K562 (cell line): ENCODE data around the gene ACOD1. TPM values are rescaled to one million over a fixed set of nuclear protein-coding genes. Genes with fewer than 3 reads are reported as not detected.

Experiments used
- ATAC-seq: fragments of 200-7000 bp; cut with Tn5 transposase; 3 replicates; pipeline ENCODE4 v1.9.1; 2020; ENCODE audit warnings: moderate library complexity
- BruUV-seq: library from RNA; stranded (reverse); fragments of 400-500 nt; replicated peaks from 2 replicates; lab custom pipeline; 2021; lab: Mats Ljungman, UMichigan
- CTCF ChIA-PET: fragments of 300-600 bp; formaldehyde crosslinking; extraction: SDS; loops from one replicate; lab custom pipeline; 2021; ENCODE audit warnings: low intra/inter-chr PET ratio; lab: Yijun Ruan, JAX
- POLR2A ChIA-PET: fragments of 300-600, 350-650 bp; sonication (Branson Sonifier 250); formaldehyde crosslinking; extraction: SDS; loops from one replicate; lab custom pipeline; 2021; ENCODE audit warnings: antibody characterized with exemption, inconsistent platforms; lab: Yijun Ruan, JAX
- DNase-seq, 4 experiments: peaks; one replicate each; pipeline versions ENCODE4 v3.0.0 to v3.0.0-alpha.2; 2011 to 2018; ENCODE audit warnings: low spot score in 3 of 4, mixed read lengths in 3 of 4; ENCODE audit errors: extremely low read depth in 1 of 4
- FAIRE-seq: peaks from 2 replicates; lab custom pipeline; 2011; peaks lifted over from hg19 to GRCh38; lab: Jason Lieb, UNC
- H2AFZ ChIP-seq: 2 replicates; pipeline ENCODE4 v1.6.0; 2011; ENCODE audit warnings: low read depth, low read length, control low read depth, inconsistent platforms
- H3K27ac ChIP-seq: fragments of 200-600 bp; 3 replicates; pipeline ENCODE4 v1.8.0; 2011; ENCODE audit warnings: low read depth, mild to moderate bottlenecking, control low read depth, inconsistent platforms, low read length, moderate library complexity, mixed read lengths; ENCODE audit errors: extremely low read depth
- H3K27me3 ChIP-seq, 2 experiments: fragments of 300-600 bp in 1 of 2; 2 replicates in 1 of 2; 3 replicates in 1 of 2; pipeline versions ENCODE4 v1.6.0 to v1.8.0; 2011; ENCODE audit warnings: inconsistent platforms in 2 of 2, low read length in 2 of 2, mild to moderate bottlenecking in 1 of 2, mixed read lengths in 1 of 2, moderate library complexity in 1 of 2; ENCODE audit not compliant: control insufficient read depth in 2 of 2, insufficient read depth in 2 of 2
- H3K36me3 ChIP-seq: fragments of 300-600 bp; 3 replicates; pipeline ENCODE4 v1.8.0; 2011; ENCODE audit warnings: mild to moderate bottlenecking, low read length, inconsistent platforms; ENCODE audit not compliant: control insufficient read depth, insufficient read depth
- H3K4me1 ChIP-seq, 2 experiments: fragments of 200-600 bp in 1 of 2; replicated peaks in 1 of 2; 2 replicates in 1 of 2; 3 replicates in 1 of 2; pipeline versions ENCODE4 v1.5.1 to v1.8.0; 2011; ENCODE audit warnings: inconsistent platforms in 2 of 2, low read length in 2 of 2, mild to moderate bottlenecking in 1 of 2, mixed read lengths in 1 of 2, moderate library complexity in 1 of 2; ENCODE audit not compliant: control insufficient read depth in 2 of 2, insufficient read depth in 2 of 2
- H3K4me2 ChIP-seq: 2 replicates; pipeline ENCODE4 v1.6.1; 2011; ENCODE audit warnings: low read length, control low read depth, inconsistent platforms, mixed read lengths; ENCODE audit not compliant: insufficient read depth
- H3K4me3 ChIP-seq: fragments of 200-600 bp; sonication (generic), shearing (Covaris generic); 2 replicates; pipeline ENCODE4 v1.5.1; 2016; ENCODE audit warnings: control low read depth, inconsistent platforms
- H3K79me2 ChIP-seq: fragments of 200-600 bp; 3 replicates; pipeline ENCODE4 v1.8.0; 2011; ENCODE audit warnings: low read length, inconsistent platforms; ENCODE audit not compliant: control insufficient read depth, insufficient read depth
- H3K9ac ChIP-seq, 2 experiments: 2 replicates each; pipeline versions ENCODE4 v1.6.0 to v1.6.1; 2011; ENCODE audit warnings: low read depth in 2 of 2, low read length in 2 of 2, control low read depth in 1 of 2, inconsistent platforms in 1 of 2, mild to moderate bottlenecking in 1 of 2, mixed read lengths in 1 of 2; ENCODE audit not compliant: insufficient read depth in 1 of 2
- H3K9me1 ChIP-seq: one replicate; pipeline ENCODE4 v1.6.0; 2011; ENCODE audit warnings: inconsistent platforms, mild to moderate bottlenecking, low read length, moderate library complexity; ENCODE audit not compliant: control insufficient read depth, insufficient read depth
- H3K9me3 ChIP-seq: replicated peaks from 2 replicates; pipeline ENCODE4 v1.5.1; 2011; ENCODE audit warnings: low read depth, low read length, inconsistent platforms; ENCODE audit not compliant: control insufficient read depth, insufficient read depth
- H4K20me1 ChIP-seq: replicated peaks from 2 replicates; pipeline ENCODE4 v1.6.1; 2011; ENCODE audit warnings: low read length, inconsistent platforms, mixed read lengths; ENCODE audit not compliant: control insufficient read depth, insufficient read depth
- KAT8 ChIP-seq: fragments of 450-650 bp; IDR thresholded peaks from 2 replicates; pipeline ENCODE4 v1.6.1; 2016; ENCODE audit warnings: low read depth, mild to moderate bottlenecking
- MEF2D ChIP-seq: conservative IDR thresholded peaks from 2 replicates; pipeline ENCODE4 v1.6.1; 2016; ENCODE audit warnings: low read depth, missing genetic modification characterization, missing compliant biosample characterization
- NEUROD1 ChIP-seq: fragments of 150-350 bp; IDR thresholded peaks from 2 replicates; pipeline ENCODE4 v1.6.1; 2014; ENCODE audit warnings: borderline replicate concordance, low read length, low read depth; ENCODE audit not compliant: partially characterized antibody
- NR4A1 ChIP-seq, 2 experiments: fragments of 250-450 bp in 1 of 2; fragments of 450-650 bp in 1 of 2; sonication (Bioruptor Pico) in 1 of 2; IDR thresholded peaks; 2 replicates each; pipeline versions ENCODE4 v1.4.0 to v1.6.1; 2016 to 2020; ENCODE audit warnings: mild to moderate bottlenecking in 2 of 2, missing compliant biosample characterization in 1 of 2, missing genetic modification characterization in 1 of 2, moderate library complexity in 1 of 2
- NUFIP1 ChIP-seq: fragments of 450-650 bp; IDR thresholded peaks from 2 replicates; pipeline ENCODE4 v1.6.1; 2018; ENCODE audit not compliant: partially characterized antibody
- PHB ChIP-seq: fragments of 250-450 bp; sonication (Bioruptor Pico); IDR thresholded peaks from 2 replicates; pipeline ENCODE4 v1.5.0; 2021
- PTRF ChIP-seq: fragments of 450-650 bp; IDR thresholded peaks from 2 replicates; pipeline ENCODE4 v1.6.1; 2016; ENCODE audit warnings: mild to moderate bottlenecking, missing genetic modification characterization, missing compliant biosample characterization
- RBM22 ChIP-seq: fragments of 200-400 bp; formaldehyde crosslinking; IDR thresholded peaks from 2 replicates; pipeline ENCODE4 v1.6.1; 2018; ENCODE audit warnings: low read length, low read depth; ENCODE audit not compliant: poor library complexity, severe bottlenecking
- SAP30 ChIP-seq: fragments of 200-600 bp; sonication (generic); IDR thresholded peaks from 2 replicates; pipeline ENCODE4 v1.6.1; 2012; ENCODE audit warnings: borderline replicate concordance, low read depth, mild to moderate bottlenecking, moderate library complexity, low read length, control low read depth, inconsistent platforms; ENCODE audit not compliant: insufficient read depth, poor library complexity, severe bottlenecking
- ZFP1 ChIP-seq: fragments of 450-650 bp; formaldehyde crosslinking; IDR thresholded peaks from 2 replicates; pipeline ENCODE4 v1.4.0; 2020; ENCODE audit warnings: mild to moderate bottlenecking, mixed read lengths
- ZNF444 ChIP-seq: fragments of 250-450 bp; sonication (Bioruptor Pico); IDR thresholded peaks from 2 replicates; pipeline ENCODE4 v1.4.0; 2020; ENCODE audit warnings: mild to moderate bottlenecking, moderate library complexity
- WGBS: fragments of 100-300 bp; shearing (Covaris generic); methylation state at CpG from one replicate; pipeline ENCODE4 v1.1.6; 2016; ENCODE audit warnings: low coverage, mixed read lengths; ENCODE audit not compliant: insufficient coverage; ENCODE audit errors: missing lambda C conversion rate; 5-methylcytosine and 5-hydroxymethylcytosine counted together
- in situ Hi-C: fragments of 300-500 bp; cut with MboI; formaldehyde crosslinking; loops from 4 replicates; pipeline ENCODE4 v1.15.0; 2018; ENCODE audit warnings: inconsistent platforms, mixed read lengths
- intact Hi-C: fragments of 100-400 bp; cut with micrococcal nuclease; formaldehyde crosslinking; loops from 2 replicates; pipeline ENCODE4 v1.14.2; 2022
- polyA plus RNA-seq, 8 experiments: library from polyadenylated mRNA; depleted of rRNA in 4 of 8; stranded (reverse) in 5 of 8; unstranded in 3 of 8; fragments of >200 nt; fragmentation: Nextera tagmentation in 2 of 8; fragmentation: Illumina TruSeq in 1 of 8; extraction: Ambion mirVana in 2 of 8; extraction: Trizol in 1 of 8; gene quantifications; 2 replicates each; pipeline versions ENCODE4 v1.2.1 to v1.2.3, GENCODE V29; 2011 to 2014; ENCODE audit warnings: inconsistent platforms in 1 of 8, missing spikeins in 1 of 8
- total RNA-seq, 7 experiments: library from RNA; depleted of rRNA in 6 of 7; stranded (reverse); fragments of >200 nt in 6 of 7; fragmentation: Illumina TruSeq in 2 of 7; extraction: Trizol in 2 of 7; gene quantifications; 2 replicates each; pipeline versions ENCODE4 v1.2.1 to v1.2.3, GENCODE V29; 2011 to 2021; ENCODE audit warnings: low replicate concordance in 1 of 7
- TF ChIP-seq, protein P1 (sequence below): sonication (generic); formaldehyde crosslinking; IDR thresholded peaks from 2 replicates; pipeline ENCODE4 v1.8.1; 2023; ENCODE audit warnings: mild to moderate bottlenecking, missing genetic modification reagents
- TF ChIP-seq, protein P2 (sequence below): sonication (generic); formaldehyde crosslinking; IDR thresholded peaks from 2 replicates; pipeline ENCODE4 v1.8.0; 2022; ENCODE audit warnings: mild to moderate bottlenecking, missing genetic modification reagents

ACOD1 gene
- total and polyA plus RNA-seq, 9 of the 15 experiments (the other 6 are each of a cell fraction or from before 2014, with no cell fraction given) = not detected

DNA sequence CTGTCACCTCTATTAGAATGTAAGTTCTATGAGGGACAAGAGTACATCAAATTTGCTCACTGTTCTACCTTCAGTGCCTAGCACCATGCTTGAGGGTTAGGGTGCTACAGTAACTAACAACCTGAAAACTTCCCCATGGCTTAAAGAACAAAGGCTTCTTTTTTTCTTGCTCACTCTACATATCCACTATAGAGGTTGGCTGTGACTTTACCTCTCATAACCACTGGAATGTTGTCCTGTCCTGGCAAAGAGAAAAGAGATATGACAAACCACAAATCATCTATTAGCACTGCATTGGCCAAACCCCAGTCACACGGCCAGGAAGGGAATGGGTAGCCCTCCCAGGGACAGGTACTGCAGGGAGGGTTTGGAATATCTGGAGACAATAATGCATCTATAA, 23.2 kb upstream of the ACOD1 start:
- Histone ChIP-seq H2AFZ (no peak overlapping the region), H3K27me3 (no peaks in the 10 kb centered on the region), H3K9me1 (no peaks in the 10 kb centered on the region), H3K4me3 (no peak overlapping the region), H3K9me3 (no peaks in the 10 kb centered on the region), H3K27ac (no peak overlapping the region), H3K9ac (no peak overlapping the region), H3K4me2 (no peak overlapping the region), H4K20me1 (no peaks in the 10 kb centered on the region), H3K4me1 (no peaks in the 10 kb centered on the region), H3K79me2 (no peaks in the 10 kb centered on the region), H3K36me3 (no peaks in the 10 kb centered on the region)
- in situ Hi-C loops = no loop called here
- ChIA-PET CTCF (no interaction called here), POLR2A (no interaction called here)
- intact Hi-C loops = no loop called here
- no peak for FAIRE-seq
- no peak for ATAC-seq
- DNase-seq = no peak
- WGBS = 0% methylated on average over 1 of the region's 1 CpG
- BruUV-seq = no TSS peak
- TF ChIP-seq KAT8 = no peak
- TF ChIP-seq MEF2D (tag) = no peak

DNA sequence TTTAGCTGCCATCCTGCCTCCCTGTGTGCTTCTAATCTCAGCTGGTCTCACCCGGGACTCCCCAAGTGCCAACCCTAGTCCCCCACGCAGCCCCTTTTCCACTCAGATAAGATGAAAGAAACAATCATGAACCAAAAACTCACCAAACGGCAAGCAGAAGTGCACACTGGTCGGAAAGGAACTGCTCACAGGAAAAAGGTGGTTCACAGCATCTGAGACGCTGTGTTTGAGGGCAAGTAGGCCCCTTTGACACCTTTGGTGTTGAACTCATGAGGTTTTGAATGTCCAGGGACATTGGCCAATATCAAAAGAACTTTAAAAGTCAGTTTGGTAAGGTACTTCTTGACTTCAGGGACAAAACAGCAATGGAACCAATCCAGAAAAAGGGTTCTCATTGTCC, 20.4 kb upstream of the ACOD1 start:
- no peak for FAIRE-seq

More for the DNA sequence above, 20.4 kb upstream of the ACOD1 start:
- no peak overlapping the region for H3K4me2 ChIP-seq
- no peaks in the 10 kb centered on the region for H3K9me3 ChIP-seq
- H3K9ac ChIP-seq = no peak overlapping the region
- no peaks in the 10 kb centered on the region for H3K36me3 ChIP-seq
- POLR2A ChIA-PET = no interaction called here
- no peak overlapping the region; the same call in 1 of the 2 replicates for H2AFZ ChIP-seq
- WGBS = 15% methylated on average over 5 of the region's 5 CpGs
- no peak overlapping the region for H3K27ac ChIP-seq
- no peaks in the 10 kb centered on the region for H3K4me1 ChIP-seq
- no peaks in the 10 kb centered on the region for H3K79me2 ChIP-seq
- ATAC-seq (no peak), DNase-seq (no peak)
- CTCF ChIA-PET = no interaction called here
- TF ChIP-seq, protein P1, sequence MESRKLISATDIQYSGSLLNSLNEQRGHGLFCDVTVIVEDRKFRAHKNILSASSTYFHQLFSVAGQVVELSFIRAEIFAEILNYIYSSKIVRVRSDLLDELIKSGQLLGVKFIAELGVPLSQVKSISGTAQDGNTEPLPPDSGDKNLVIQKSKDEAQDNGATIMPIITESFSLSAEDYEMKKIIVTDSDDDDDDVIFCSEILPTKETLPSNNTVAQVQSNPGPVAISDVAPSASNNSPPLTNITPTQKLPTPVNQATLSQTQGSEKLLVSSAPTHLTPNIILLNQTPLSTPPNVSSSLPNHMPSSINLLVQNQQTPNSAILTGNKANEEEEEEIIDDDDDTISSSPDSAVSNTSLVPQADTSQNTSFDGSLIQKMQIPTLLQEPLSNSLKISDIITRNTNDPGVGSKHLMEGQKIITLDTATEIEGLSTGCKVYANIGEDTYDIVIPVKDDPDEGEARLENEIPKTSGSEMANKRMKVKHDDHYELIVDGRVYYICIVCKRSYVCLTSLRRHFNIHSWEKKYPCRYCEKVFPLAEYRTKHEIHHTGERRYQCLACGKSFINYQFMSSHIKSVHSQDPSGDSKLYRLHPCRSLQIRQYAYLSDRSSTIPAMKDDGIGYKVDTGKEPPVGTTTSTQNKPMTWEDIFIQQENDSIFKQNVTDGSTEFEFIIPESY (CRISPR knock-in tag) = no peak
- TF ChIP-seq NUFIP1 (no peak), NR4A1 (CRISPR knock-in tag; IDR thresholded peaks at IDR 0.05) (no peak), NR4A1 (tag; IDR thresholded peaks at IDR 0.05) (no peak), RBM22 (no peak), PHB (CRISPR knock-in tag) (no peak), ZNF444 (no peak), NEUROD1 (no peak), ZFP1 (CRISPR knock-in tag) (no peak), SAP30 (no peak), PTRF (tag) (no peak)
- TF ChIP-seq, protein P2, sequence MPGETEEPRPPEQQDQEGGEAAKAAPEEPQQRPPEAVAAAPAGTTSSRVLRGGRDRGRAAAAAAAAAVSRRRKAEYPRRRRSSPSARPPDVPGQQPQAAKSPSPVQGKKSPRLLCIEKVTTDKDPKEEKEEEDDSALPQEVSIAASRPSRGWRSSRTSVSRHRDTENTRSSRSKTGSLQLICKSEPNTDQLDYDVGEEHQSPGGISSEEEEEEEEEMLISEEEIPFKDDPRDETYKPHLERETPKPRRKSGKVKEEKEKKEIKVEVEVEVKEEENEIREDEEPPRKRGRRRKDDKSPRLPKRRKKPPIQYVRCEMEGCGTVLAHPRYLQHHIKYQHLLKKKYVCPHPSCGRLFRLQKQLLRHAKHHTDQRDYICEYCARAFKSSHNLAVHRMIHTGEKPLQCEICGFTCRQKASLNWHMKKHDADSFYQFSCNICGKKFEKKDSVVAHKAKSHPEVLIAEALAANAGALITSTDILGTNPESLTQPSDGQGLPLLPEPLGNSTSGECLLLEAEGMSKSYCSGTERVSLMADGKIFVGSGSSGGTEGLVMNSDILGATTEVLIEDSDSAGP (CRISPR knock-in tag) = no peak
- in situ Hi-C loops = no loop called here
- no TSS peak for BruUV-seq
- intact Hi-C loops = no loop called here
- H3K27me3 ChIP-seq = no peaks in the 10 kb centered on the region
- H3K4me3 ChIP-seq = no peak overlapping the region
- no peaks in the 10 kb centered on the region for H4K20me1 ChIP-seq
- H3K9me1 ChIP-seq = no peaks in the 10 kb centered on the region
